CD4-positive, alpha-beta T cell treated with Interleukin-4 for 1 hour (primary cell): ENCODE data around the gene S100A10.
A peak's percentile ranks its signal among the peaks of the same experiment; 100 is the strongest.

Experiments
- DNase-seq, 2 donors: peaks; one replicate each; pipeline ENCODE4 v3.0.0-alpha.2; 2020 to 2022

Gene S100A10

GRCh38 chr1:151993734-151994496 lies at the start of gene S100A10:
TSS of gene S100A10 (minus strand) at chr1:151993859. CDS start at chr1:151986230, 7,629 bp downstream.
- DNase-seq = peak; percentile 84 to 87

- DNase-seq = no peak
Observed at GRCh38 chr1:152042030-152042429, 48.4 kb upstream of the S100A10 start.

- no peak for DNase-seq
Observed at GRCh38 chr1:152039886-152040285, 46.2 kb upstream of the S100A10 start.

- no peak for DNase-seq
Observed at GRCh38 chr1:152039461-152039860, 45.8 kb upstream of the S100A10 start.

- DNase-seq = no peak
Observed at GRCh38 chr1:152038871-152039270, 45.2 kb upstream of the S100A10 start.

- DNase-seq = peak; percentile 79 to 83
Observed at GRCh38 chr1:152036267-152037216, 42.9 kb upstream of the S100A10 start, which contains the start of gene S100A11. TSS of gene S100A11 (minus strand) at chr1:152037004. CDS start at chr1:152036915, 89 bp downstream.

GRCh38 chr1:152035539-152036266 lies 42.0 kb upstream of the S100A10 start:
- peak; percentile 36 to 62 for DNase-seq

- DNase-seq = peak; percentile 83 to 90
Observed at GRCh38 chr1:152034654-152035538, 41.2 kb upstream of the S100A10 start.

GRCh38 chr1:152034324-152034653 lies 40.6 kb upstream of the S100A10 start:
- DNase-seq = no peak

- no peak for DNase-seq
Observed at GRCh38 chr1:152029929-152030211, 36.2 kb upstream of the S100A10 start.

GRCh38 chr1:152029144-152029928 lies 35.7 kb upstream of the S100A10 start:
- no peak for DNase-seq

- DNase-seq = no peak
Observed at GRCh38 chr1:152026895-152027294, 33.2 kb upstream of the S100A10 start.

- no peak for DNase-seq
Observed at GRCh38 chr1:152024223-152024622, 30.6 kb upstream of the S100A10 start.

- DNase-seq = no peak
Observed at GRCh38 chr1:152023221-152023620, 29.6 kb upstream of the S100A10 start.

- DNase-seq = no peak
Observed at GRCh38 chr1:152022474-152022873, 28.8 kb upstream of the S100A10 start.

GRCh38 chr1:152021569-152021968 lies 27.9 kb upstream of the S100A10 start:
- DNase-seq = no peak

GRCh38 chr1:152020849-152021248 lies 27.2 kb upstream of the S100A10 start:
- DNase-seq = no peak

GRCh38 chr1:152018537-152018936 lies 24.9 kb upstream of the S100A10 start:
- DNase-seq = no peak

- no peak for DNase-seq
Observed at GRCh38 chr1:152015766-152016165, 22.1 kb upstream of the S100A10 start.

- no peak for DNase-seq
Observed at GRCh38 chr1:152014943-152015342, 21.3 kb upstream of the S100A10 start.

GRCh38 chr1:152013664-152014237 lies 20.1 kb upstream of the S100A10 start:
- DNase-seq = peak; percentile 46 to 51
